COLO668 (cell line): ENCODE measurements around the gene MAP7.

ENCODE experiments used
- DNase-seq: peaks from one replicate; lab custom pipeline; 2025; ENCODE audit not compliant: unreplicated experiment; lab: John Stamatoyannopoulos, UW

The MAP7 gene

GRCh38 chr6:136533487-136533886 lies 16.7 kb downstream of the MAP7 start:
- DNase-seq = no peak

- no peak for DNase-seq
These were observed 18.2 kb downstream of the MAP7 start for GRCh38 chr6:136532030-136532429.

GRCh38 chr6:136529710-136530109 lies 20.5 kb downstream of the MAP7 start:
- DNase-seq = no peak

GRCh38 chr6:136528477-136528876 lies 21.7 kb downstream of the MAP7 start:
- no peak for DNase-seq

- no peak for DNase-seq
These were observed 22.4 kb downstream of the MAP7 start for GRCh38 chr6:136527831-136528230.

GRCh38 chr6:136526937-136527336 lies 23.3 kb downstream of the MAP7 start:
- no peak for DNase-seq

- peak; percentile 61 for DNase-seq
These were observed 23.9 kb downstream of the MAP7 start for GRCh38 chr6:136526196-136526930.

- peak; percentile 17 for DNase-seq
These were observed 24.5 kb downstream of the MAP7 start for GRCh38 chr6:136525586-136526195.

GRCh38 chr6:136524936-136525413 lies 25.2 kb downstream of the MAP7 start:
- DNase-seq = peak; percentile 17

- DNase-seq = no peak
These were observed 25.8 kb downstream of the MAP7 start for GRCh38 chr6:136524339-136524935.

- no peak for DNase-seq
These were observed 27.0 kb downstream of the MAP7 start for GRCh38 chr6:136523196-136523595.

- no peak for DNase-seq
These were observed 27.6 kb downstream of the MAP7 start for GRCh38 chr6:136522636-136523035.

- no peak for DNase-seq
These were observed 28.3 kb downstream of the MAP7 start for GRCh38 chr6:136521911-136522310.

GRCh38 chr6:136521427-136521826 lies 28.8 kb downstream of the MAP7 start:
- DNase-seq = no peak

- no peak for DNase-seq
These were observed 29.7 kb downstream of the MAP7 start for GRCh38 chr6:136520517-136520916.

GRCh38 chr6:136517582-136517981 lies 32.6 kb downstream of the MAP7 start:
- DNase-seq = no peak

- DNase-seq = no peak
These were observed 33.2 kb downstream of the MAP7 start for GRCh38 chr6:136517002-136517401.

GRCh38 chr6:136514591-136514990 lies 35.6 kb downstream of the MAP7 start:
- DNase-seq = no peak

- no peak for DNase-seq
These were observed 38.3 kb downstream of the MAP7 start for GRCh38 chr6:136511926-136512325.

GRCh38 chr6:136511397-136511796 lies 38.8 kb downstream of the MAP7 start:
- DNase-seq = no peak

- DNase-seq = no peak
These were observed 39.4 kb downstream of the MAP7 start for GRCh38 chr6:136510782-136511181.

- no peak for DNase-seq
These were observed 39.9 kb downstream of the MAP7 start for GRCh38 chr6:136510299-136510698.
